IMR-90 (cell line): ENCODE results near the gene PDZRN3. TPM values are rescaled to one million over a fixed set of nuclear protein-coding genes. Genes with fewer than 3 reads are reported as not detected.
A peak's percentile ranks its signal among the peaks of the same experiment; 100 is the strongest.

ENCODE experiments used
- ATAC-seq: fragments of 200-7000 bp; cut with Tn5 transposase; 2 replicates; pipeline ENCODE4 v1.9.1; 2020; ENCODE audit warnings: low read depth, mild to moderate bottlenecking, moderate library complexity
- BruUV-seq: library from RNA; stranded (reverse); fragments of 400-500 nt; replicated peaks from 2 replicates; lab custom pipeline; 2021; lab: Mats Ljungman, UMichigan
- CTCF ChIA-PET: fragments of 300-600 bp; formaldehyde crosslinking; extraction: SDS; loops from one replicate; lab custom pipeline; 2021; ENCODE audit warnings: antibody characterized with exemption; lab: Yijun Ruan, JAX
- POLR2A ChIA-PET: fragments of 300-600 bp; sonication (Branson Sonifier 250); formaldehyde crosslinking; loops from one replicate; lab custom pipeline; 2022; ENCODE audit warnings: antibody characterized with exemption; ENCODE audit not compliant: unreplicated experiment; lab: Charles Lee
- DNase-seq: peaks from one replicate; pipeline ENCODE4 v3.0.0; 2013
- H2AFZ ChIP-seq: replicated peaks from 2 replicates; pipeline ENCODE3; 2013; ENCODE audit warnings: low read length, mild to moderate bottlenecking; ENCODE audit not compliant: poor library complexity
- H2AK5ac ChIP-seq: 2 replicates; pipeline ENCODE4 v1.6.1; 2013; ENCODE audit warnings: low read depth, low read length, inconsistent platforms
- H2AK9ac ChIP-seq: replicated peaks from 2 replicates; pipeline ENCODE3; 2013; ENCODE audit warnings: mild to moderate bottlenecking, low read depth, low read length, moderate library complexity; ENCODE audit not compliant: poor library complexity
- H2BK120ac ChIP-seq: 2 replicates; pipeline ENCODE4 v1.6.1; 2013; ENCODE audit warnings: low read depth, low read length, inconsistent platforms
- H2BK15ac ChIP-seq: 3 replicates; pipeline ENCODE4 v1.6.1; 2013; ENCODE audit warnings: low read depth, low read length, inconsistent platforms
- H2BK20ac ChIP-seq: 2 replicates; pipeline ENCODE4 v1.6.1; 2013; ENCODE audit warnings: low read depth, mild to moderate bottlenecking, inconsistent platforms, low read length, moderate library complexity
- H2BK5ac ChIP-seq: 2 replicates; pipeline ENCODE4 v1.6.1; 2013; ENCODE audit warnings: mild to moderate bottlenecking, low read depth, low read length, inconsistent platforms; ENCODE audit not compliant: poor library complexity, severe bottlenecking
- H3K14ac ChIP-seq: replicated peaks from 2 replicates; pipeline ENCODE4 v1.6.1; 2013; ENCODE audit warnings: low read depth, low read length, inconsistent platforms
- H3K18ac ChIP-seq: 2 replicates; pipeline ENCODE4 v1.6.1; 2013; ENCODE audit warnings: low read depth, low read length, control low read depth
- H3K23ac ChIP-seq: 2 replicates; pipeline ENCODE4 v1.6.1; 2013; ENCODE audit warnings: low read depth, low read length, inconsistent platforms
- H3K27ac ChIP-seq: 2 replicates; pipeline ENCODE4 v1.5.1; 2013; ENCODE audit warnings: mild to moderate bottlenecking, control low read depth, low read length; ENCODE audit not compliant: insufficient read depth
- H3K27me3 ChIP-seq: 2 replicates; pipeline ENCODE4 v1.6.1; 2013; ENCODE audit warnings: low read length; ENCODE audit not compliant: control insufficient read depth, insufficient read depth
- H3K36me3 ChIP-seq: 2 replicates; pipeline ENCODE4 v1.6.1; 2013; ENCODE audit warnings: low read length, mixed read lengths; ENCODE audit not compliant: control insufficient read depth, insufficient read depth
- H3K4ac ChIP-seq: 2 replicates; pipeline ENCODE4 v1.6.1; 2013; ENCODE audit warnings: low read depth, low read length, inconsistent platforms
- H3K4me1 ChIP-seq: 2 replicates; pipeline ENCODE4 v1.6.1; 2013; ENCODE audit warnings: low read length, mixed read lengths; ENCODE audit not compliant: control insufficient read depth, insufficient read depth
- H3K4me2 ChIP-seq: 2 replicates; pipeline ENCODE4 v1.6.1; 2013; ENCODE audit warnings: low read depth, mild to moderate bottlenecking, control low read depth, low read length, moderate library complexity
- H3K4me3 ChIP-seq: 2 replicates; pipeline ENCODE4 v1.5.1; 2013; ENCODE audit warnings: low read depth, mild to moderate bottlenecking, control low read depth, low read length, moderate library complexity; ENCODE audit not compliant: insufficient read depth
- H3K56ac ChIP-seq: 2 replicates; pipeline ENCODE4 v1.6.1; 2013; ENCODE audit warnings: low read length, inconsistent platforms; ENCODE audit not compliant: insufficient read depth; ENCODE audit errors: extremely low read depth
- H3K79me1 ChIP-seq, 2 experiments: 2 replicates each; pipeline ENCODE4 v1.6.1; 2013; ENCODE audit warnings: low read length in 2 of 2, inconsistent platforms in 1 of 2, low read depth in 1 of 2
- H3K9ac ChIP-seq: 2 replicates; pipeline ENCODE4 v1.6.1; 2013; ENCODE audit warnings: low read depth, low read length, control low read depth
- H3K9me1 ChIP-seq: 2 replicates; pipeline ENCODE4 v1.6.1; 2013; ENCODE audit warnings: low read length, inconsistent platforms; ENCODE audit not compliant: insufficient read depth
- H3K9me3 ChIP-seq: 2 replicates; pipeline ENCODE4 v1.6.1; 2013; ENCODE audit warnings: low read length; ENCODE audit not compliant: control insufficient read depth, insufficient read depth
- H4K20me1 ChIP-seq: 2 replicates; pipeline ENCODE4 v1.6.1; 2013; ENCODE audit warnings: low read length, inconsistent platforms; ENCODE audit not compliant: insufficient read depth
- H4K5ac ChIP-seq: 2 replicates; pipeline ENCODE4 v1.6.1; 2013; ENCODE audit warnings: mild to moderate bottlenecking, low read depth, low read length, control low read depth
- H4K8ac ChIP-seq, 2 experiments: 2 replicates each; pipeline ENCODE4 v1.6.1; 2013; ENCODE audit warnings: low read depth in 2 of 2, low read length in 2 of 2, control low read depth in 1 of 2, inconsistent platforms in 1 of 2
- H4K91ac ChIP-seq: 2 replicates; pipeline ENCODE4 v1.6.1; 2013; ENCODE audit warnings: low read depth, low read length, inconsistent platforms; ENCODE audit not compliant: insufficient read depth
- BHLHE40 ChIP-seq: fragments of 150-350 bp; IDR thresholded peaks from 2 replicates; pipeline ENCODE4 v1.6.1; 2016; ENCODE audit warnings: mild to moderate bottlenecking, low read depth, low read length
- CEBPB ChIP-seq: IDR thresholded peaks from 2 replicates; pipeline ENCODE4 v1.6.1; 2012; ENCODE audit warnings: low read depth, low read length, improper control_type of control experiment
- CHD1 ChIP-seq: IDR thresholded peaks from 2 replicates; pipeline ENCODE4 v1.6.1; 2012; ENCODE audit warnings: low read depth, low read length, improper control_type of control experiment
- MAFK ChIP-seq: IDR thresholded peaks from 2 replicates; pipeline ENCODE4 v1.6.1; 2012; ENCODE audit warnings: low read depth, low read length, improper control_type of control experiment
- NFE2L2 ChIP-seq: fragments of 150-350 bp; IDR thresholded peaks from 2 replicates; pipeline ENCODE4 v1.6.1; 2016; ENCODE audit warnings: low read depth, mild to moderate bottlenecking, low read length
- WGBS, 2 experiments: methylation state at CpG; one replicate each; pipeline versions ENCODE4 v1.1.5 to v1.1.7; 2013; ENCODE audit warnings: missing lambda C conversion rate in 2 of 2; ENCODE audit not compliant: insufficient read length in 1 of 2; ENCODE audit errors: extremely low coverage in 2 of 2; 5-methylcytosine and 5-hydroxymethylcytosine counted together
- dilution Hi-C: fragments of 300-500 bp; cut with HindIII; formaldehyde crosslinking; loops from one replicate; pipeline ENCODE4 v1.14.3; 2018; ENCODE audit warnings: low sequenced_read_pairs; ENCODE audit not compliant: unreplicated experiment
- in situ Hi-C: fragments of 300-500 bp; cut with MboI; formaldehyde crosslinking; loops from 3 replicates; pipeline ENCODE4 v1.14.3; 2019; ENCODE audit warnings: low sequenced_read_pairs, inconsistent platforms, mixed read lengths
- intact Hi-C: fragments of 100-400 bp; cut with micrococcal nuclease; formaldehyde crosslinking; loops from 2 replicates; pipeline ENCODE4 v1.10.0; 2022
- polyA plus RNA-seq, 3 experiments: library from polyadenylated mRNA; depleted of rRNA; stranded (reverse); fragments of >200 nt; gene quantifications; 2 replicates each; pipeline ENCODE4 v1.2.3, GENCODE V29; 2012; ENCODE audit warnings: low replicate concordance in 1 of 3
- total RNA-seq: library from RNA; depleted of rRNA; stranded (reverse); fragments of >200 nt; gene quantifications from 2 replicates; pipeline ENCODE4 v1.2.3, GENCODE V29; 2012

Gene PDZRN3
- total and polyA plus RNA-seq, 2 of the 4 experiments (the other 2 are of a cell fraction), result 9.4 to 17.0 TPM

DNA sequence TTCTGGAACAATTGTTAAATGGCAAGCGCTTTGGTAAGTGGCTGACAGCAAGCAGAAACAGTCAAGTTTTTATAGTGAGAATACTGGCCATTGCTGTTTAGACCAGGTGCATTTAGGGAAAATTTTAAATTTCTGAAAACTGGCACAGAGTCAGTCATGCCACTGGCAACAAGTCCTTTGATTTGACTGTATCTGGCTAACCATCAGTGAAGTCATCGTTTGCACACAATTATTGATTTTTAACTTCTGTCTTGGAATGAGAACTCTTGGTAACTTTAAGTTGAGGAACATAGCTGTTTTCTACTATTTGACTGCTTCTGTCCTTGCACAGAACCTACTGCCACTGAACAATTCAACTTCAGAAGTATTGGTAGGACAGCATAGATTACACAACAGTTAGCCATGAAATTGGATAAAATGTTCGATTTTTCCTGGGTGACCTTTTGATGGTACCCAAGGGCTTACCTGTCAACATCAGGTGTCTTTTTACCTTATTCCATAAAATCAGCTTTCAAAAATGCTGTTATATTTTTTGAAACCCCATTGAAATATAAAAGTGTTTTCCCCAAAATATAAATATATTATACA lies 225.0 kb downstream of the PDZRN3 start:
- peaks cover 8% of the 10 kb centered on the region for H3K9me1 ChIP-seq
- peaks cover 15% of the 10 kb centered on the region; the same call in 1 of the 2 replicates for H3K36me3 ChIP-seq
- no peak overlapping the region for H3K4me2 ChIP-seq
- H3K27ac ChIP-seq, result no peak overlapping the region
- no peaks in the 10 kb centered on the region for H3K27me3 ChIP-seq
- dilution Hi-C loops, result no loop called here
- H2BK20ac ChIP-seq, result no peak overlapping the region
- no peak overlapping the region for H3K9ac ChIP-seq
- no peak overlapping the region for H4K8ac ChIP-seq
- H2AFZ ChIP-seq, result no peak overlapping the region
- no TSS peak for BruUV-seq
- DNase-seq (no peak), ATAC-seq (no peak)
- no peak overlapping the region for H3K14ac ChIP-seq
- no peak overlapping the region for H4K5ac ChIP-seq
- H2BK5ac ChIP-seq, result no peak overlapping the region
- intact Hi-C loops, result no loop called here
- no peak overlapping the region for H2AK5ac ChIP-seq
- H4K20me1 ChIP-seq, result peaks cover 3% of the 10 kb centered on the region; the same call in 1 of the 2 replicates
- no peak overlapping the region for H3K18ac ChIP-seq
- no peak overlapping the region for H3K4me3 ChIP-seq
- no peak overlapping the region for H2BK120ac ChIP-seq
- no peak overlapping the region for H3K23ac ChIP-seq
- POLR2A ChIA-PET, result no interaction called here
- no CpG with 5 or more reads among the region's 3 CpGs for WGBS, 2 experiments
- peaks cover 14% of the 10 kb centered on the region; the same call in 1 of the 2 replicates for H3K4me1 ChIP-seq
- in situ Hi-C loops, result no loop called here
- no peaks in the 10 kb centered on the region for H3K79me1 ChIP-seq
- H2BK15ac ChIP-seq, result no peak overlapping the region
- H3K56ac ChIP-seq, result no peak overlapping the region
- CTCF ChIA-PET, result interaction anchor here (0.6 kb wide), 1 partner anchor 978 kb away, joined by 4 read pairs; no protein-coding TSS in a partner anchor
- H3K9me3 ChIP-seq, result no peaks in the 10 kb centered on the region
- H2AK9ac ChIP-seq, result no peak overlapping the region
- H3K4ac ChIP-seq, result no peak overlapping the region
- no peak for TF ChIP-seq MAFK
- TF ChIP-seq BHLHE40, result no peak
- no peak for TF ChIP-seq NFE2L2
- TF ChIP-seq CEBPB, result 0 out of 2 replicates have a peak, but pooled peaks have one; percentile 16
- no peak for TF ChIP-seq CHD1
- H4K91ac ChIP-seq, result no peak overlapping the region
